Lung microvascular endothelial cell (primary cell): ENCODE data around the gene LRP4. TPM values are rescaled to one million over a fixed set of nuclear protein-coding genes. Genes with fewer than 3 reads are reported as not detected.

ENCODE experiments used
- DNase-seq, 2 donors: peaks; one replicate each; pipeline versions ENCODE4 v3.0.0 to v3.0.0-alpha.2; 2010; ENCODE audit warnings: low read depth in 2 of 2
- total RNA-seq: library from RNA; depleted of rRNA; stranded (reverse); fragments of >200 nt; gene quantifications from 2 replicates; pipeline ENCODE4 v1.2.1, GENCODE V29; 2014

LRP4 gene
- total RNA-seq, 1 donor from 2014 or later = 0.40 TPM

DNA sequence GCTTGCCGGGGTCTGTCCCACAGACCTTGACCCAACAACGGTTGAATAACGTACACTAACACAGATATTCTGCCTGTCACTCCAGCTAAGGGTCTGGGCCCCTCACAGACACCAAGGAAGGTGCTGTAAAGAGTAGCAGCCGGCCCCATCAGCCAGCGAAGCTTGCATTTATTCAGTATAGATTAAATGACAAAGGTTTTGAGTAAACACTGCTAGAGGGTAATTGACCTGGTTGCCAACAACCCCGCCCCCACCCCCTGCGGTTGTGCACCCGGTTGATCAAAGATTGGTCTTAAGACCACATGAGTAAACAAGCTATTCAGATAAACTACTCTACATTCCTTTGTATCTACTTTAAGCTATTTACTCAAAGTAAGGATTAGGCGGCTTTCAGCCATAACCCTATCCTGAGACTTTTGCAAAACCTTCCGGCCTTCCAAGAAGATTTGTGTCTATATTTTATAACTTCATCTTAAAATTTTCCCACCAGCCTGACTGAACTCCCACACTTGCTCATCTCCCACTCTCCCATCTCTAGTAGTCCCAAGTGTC, 67.4 kb downstream of the LRP4 start:
- no peak for DNase-seq

DNA sequence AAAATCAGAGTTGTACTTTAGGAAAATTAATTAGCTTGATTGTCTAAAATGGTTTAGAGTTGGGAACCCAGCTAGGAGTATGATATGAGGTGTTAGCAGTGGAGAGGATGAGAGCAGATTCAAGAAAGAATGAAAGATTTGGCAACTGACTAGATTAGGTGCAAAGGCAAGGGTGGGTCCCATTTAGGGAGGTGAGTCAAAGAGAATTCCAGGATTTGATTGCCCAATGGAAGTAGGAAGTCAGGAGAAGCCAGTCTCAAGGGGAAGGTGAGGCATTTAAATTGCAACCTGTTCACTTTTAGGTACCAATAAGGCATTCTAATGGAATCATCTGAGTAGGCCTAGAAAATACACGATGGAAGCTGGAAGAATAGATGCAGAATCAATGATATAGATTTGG, 68.7 kb downstream of the LRP4 start:
- DNase-seq = no peak

DNA sequence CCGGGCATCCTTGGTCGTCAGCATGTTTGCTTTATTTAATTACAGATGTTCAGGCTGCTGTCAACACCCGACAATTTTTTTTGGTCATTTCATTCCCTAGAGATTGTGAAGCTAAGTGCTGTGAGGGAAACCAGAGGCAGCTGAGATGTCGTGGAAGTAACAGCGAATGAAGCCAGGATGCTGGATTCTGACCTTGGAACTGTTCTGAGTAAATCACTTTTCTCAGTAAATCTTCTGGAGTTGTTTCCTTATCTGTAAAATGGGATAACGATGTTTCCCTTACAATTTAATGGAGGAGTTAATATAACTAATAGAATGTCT, 71.9 kb downstream of the LRP4 start:
- no peak for DNase-seq

DNA sequence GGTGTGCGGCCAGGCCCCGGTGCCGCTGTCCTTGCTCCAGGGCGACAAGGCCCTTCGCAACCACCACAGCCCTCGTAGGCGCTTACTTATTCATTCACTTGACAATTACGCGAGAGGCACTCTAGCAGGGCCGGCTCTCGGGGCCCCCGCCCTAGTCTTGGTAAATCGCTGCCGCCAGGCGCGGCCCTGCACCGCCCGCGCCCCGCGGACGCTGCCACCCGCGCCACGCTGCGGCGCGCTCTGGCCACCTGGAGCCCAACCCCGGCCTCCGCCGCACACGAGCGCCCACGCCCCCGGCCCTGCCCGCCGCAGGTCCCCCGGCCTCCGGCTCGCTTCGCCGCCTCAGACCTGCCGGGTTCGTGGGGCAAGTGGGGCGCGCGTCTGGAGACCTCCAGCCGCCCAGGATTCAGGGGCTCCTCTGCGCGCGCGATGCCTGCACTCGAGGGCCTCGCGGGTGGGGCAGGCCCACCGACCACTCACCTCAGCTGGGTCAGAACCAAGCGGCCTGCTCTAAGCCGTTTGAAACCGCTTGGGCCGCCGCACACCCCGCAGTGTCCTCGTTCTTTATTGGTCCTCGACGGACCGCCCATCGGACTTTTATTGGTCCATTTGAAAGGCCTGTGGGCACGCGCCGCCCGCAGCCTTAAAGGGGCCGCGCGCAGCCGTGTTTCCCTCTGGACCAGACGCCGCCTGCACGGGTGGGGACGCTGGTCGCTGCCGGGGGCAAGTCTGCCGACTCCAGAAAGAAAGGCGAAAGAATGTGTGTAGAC, 72.4 kb downstream of the LRP4 start, which contains the start of gene CKAP5:
Gene CKAP5, minus strand, starts transcription at position 541 of the 770 bp plus-strand sequence. CDS start 25,049 bp downstream, outside the sequence.
- peak; percentile 91 to 94 for DNase-seq

DNA sequence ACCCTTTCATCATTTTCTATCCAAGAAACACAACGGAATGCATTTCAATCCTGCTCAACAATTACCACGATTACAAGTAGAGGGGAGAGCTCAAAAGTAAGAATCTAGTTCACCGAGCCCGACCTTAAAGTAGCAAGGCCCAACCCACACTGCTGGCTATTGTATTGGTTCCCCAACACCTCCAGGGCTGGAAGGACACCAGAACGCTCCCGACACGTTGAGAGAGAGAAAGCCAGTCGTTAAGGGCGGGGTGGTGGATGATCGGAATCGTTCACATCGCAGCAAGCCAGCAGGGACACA, 73.0 kb downstream of the LRP4 start:
- no peak for DNase-seq

DNA sequence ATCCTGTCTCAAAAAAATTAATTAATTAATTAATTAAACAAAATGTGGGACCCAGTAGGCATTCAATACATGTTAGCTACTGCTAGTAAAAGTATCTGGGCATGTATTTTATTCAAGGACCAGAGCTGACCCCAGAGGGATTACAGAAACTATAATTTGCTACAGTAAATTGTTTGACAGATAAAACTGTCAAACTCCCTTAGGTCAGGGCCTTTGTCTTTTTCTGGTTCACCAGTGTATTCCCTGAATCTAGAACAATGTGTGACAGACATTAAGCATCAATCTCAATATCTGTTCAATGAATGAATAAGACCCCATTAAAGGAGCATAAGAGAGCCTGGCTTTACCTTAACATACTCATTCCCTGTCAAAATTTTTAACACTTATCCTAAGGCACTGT, 78.2 kb downstream of the LRP4 start:
- no peak for DNase-seq

DNA sequence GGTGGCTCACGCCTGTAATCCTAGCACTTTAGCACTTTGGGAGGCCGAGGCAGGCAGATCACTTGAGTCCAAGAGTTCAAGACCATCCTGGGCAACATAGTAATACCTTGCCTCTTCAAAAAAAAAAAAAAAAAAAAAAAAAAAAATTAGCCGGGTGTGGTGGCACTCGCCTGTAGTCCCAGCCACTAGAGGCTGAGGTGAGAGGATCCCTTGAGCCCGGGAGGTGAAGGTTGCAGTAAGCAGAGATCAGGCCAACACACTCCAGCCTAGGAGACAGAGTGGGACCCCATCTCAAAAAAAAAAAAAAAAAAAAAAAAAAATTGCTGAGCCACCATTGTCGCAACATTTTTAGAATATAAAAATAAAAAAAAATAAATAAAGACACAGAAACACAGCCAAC, 79.8 kb downstream of the LRP4 start:
- DNase-seq = no peak

DNA sequence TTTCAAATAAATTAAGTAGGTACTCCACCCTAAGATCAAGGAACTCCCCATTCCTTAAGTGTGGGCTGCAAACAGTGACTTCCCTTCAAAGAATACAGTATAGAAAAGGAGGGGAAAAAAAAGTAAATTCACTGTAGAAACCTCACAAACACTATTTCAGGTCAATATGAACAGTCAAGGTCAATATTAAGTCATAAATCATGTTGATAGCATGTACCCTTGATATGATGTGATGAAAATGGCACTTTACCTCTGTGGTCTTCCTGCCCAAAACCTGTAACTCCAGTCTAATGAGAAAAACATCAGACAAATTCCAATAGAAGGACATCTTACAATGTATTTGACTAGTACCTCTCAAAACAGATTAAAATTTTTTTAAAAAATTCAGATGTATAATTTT, 80.5 kb downstream of the LRP4 start:
- no peak for DNase-seq

DNA sequence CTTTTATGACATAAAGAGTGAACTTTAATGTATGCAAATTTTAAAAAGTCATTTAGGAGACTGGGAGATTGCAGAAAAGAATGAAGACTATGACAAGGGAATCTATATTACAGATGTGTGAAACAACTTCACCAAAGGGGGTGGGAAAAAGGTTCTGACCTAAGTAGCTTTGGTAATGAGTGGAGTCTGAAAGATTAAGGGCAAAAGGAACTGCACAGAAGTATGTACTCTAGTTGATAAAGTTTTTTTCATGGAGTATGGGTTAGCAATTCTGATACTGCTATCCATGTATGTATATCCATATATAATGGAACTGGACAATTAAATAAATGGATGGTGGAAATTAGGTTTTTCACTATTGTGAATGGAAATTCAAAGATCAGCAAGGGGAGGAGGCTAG, 81.5 kb downstream of the LRP4 start:
- DNase-seq = no peak

DNA sequence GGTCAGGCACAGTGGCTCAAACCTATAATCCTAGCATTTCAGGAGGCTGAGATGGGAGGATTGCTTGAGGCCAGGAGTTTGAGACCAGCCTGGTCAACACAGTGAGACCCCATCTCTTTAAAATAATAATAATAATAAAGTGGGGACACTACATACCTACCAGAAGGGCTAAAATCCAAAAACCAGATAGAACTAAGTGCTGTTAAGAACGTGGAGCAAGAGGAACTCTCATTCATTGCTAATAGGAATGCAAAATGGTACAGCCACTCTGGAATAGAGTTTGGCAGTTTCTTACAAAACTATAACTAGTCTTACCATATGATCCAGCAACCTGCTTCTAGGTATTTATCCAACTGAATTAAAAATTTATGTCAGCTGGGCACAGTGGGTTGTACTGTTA, 81.9 kb downstream of the LRP4 start:
- no peak for DNase-seq

DNA sequence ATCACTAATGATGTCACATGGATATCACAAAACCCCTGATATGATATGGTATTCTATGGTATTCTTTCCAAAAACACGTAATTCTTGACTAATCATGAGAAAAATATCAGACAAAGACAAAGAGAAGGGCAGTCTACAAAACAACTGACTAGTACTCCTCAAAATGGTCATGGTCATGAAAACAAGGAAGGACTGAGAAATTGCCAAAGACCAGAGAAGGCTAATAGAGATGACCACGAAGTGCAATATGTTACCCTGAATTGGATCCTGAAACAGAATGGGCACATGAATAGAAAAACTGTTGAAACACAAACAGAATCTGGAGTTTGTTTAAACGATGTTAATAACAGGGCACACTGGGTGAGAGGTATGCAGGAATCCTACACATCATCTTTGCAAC, 82.5 kb downstream of the LRP4 start:
- DNase-seq = no peak

DNA sequence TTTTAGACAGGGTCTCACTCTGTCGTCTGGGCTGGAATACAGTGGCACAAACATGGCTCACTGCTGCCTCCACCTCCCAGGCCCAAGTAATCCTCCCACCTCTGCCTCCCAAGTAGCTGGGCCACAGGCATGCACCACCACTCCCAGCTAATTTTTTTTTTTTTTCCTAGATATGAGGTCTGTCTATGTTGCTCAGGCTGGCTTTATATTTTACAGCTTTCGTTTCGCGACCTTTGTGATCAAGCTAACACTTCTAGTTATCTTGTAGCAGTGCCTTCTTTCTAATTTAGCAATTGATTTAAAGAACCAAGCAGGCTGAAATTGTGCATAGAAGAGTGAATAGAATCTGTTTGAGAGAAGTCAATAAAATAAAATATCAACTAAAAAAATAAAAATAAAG, 83.5 kb downstream of the LRP4 start:
- DNase-seq = no peak

DNA sequence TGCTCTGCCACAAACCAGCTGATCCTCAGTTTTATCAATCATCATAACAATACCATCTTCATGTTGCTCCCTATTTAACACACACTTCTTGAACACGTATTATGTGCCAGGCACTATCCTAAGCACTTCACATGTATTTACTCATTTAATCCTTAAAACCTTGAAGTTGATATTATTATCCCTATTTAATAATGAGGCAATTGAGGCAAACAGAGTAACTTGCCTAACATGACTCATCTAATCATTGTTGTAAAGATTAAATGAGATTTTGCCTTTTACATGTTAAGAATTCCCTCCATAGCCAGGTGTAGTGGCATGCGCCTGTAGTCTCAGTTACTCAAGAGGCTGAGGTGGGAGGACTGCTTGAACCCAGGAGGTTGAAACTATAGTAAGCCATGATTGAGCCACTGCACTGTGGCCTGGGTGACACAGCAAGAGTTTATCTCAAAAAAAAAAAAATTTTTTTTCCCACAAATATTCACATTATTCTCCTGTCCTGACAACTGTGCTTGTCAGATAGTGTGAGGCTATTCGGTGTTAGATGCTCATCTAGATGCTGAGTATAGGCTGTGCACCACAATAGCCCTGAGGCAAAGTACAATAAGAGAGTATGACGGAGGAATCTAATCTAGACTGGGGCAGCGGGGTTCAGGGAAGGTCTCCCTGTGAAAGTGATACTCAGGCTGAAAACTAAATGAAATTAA, 85.7 kb downstream of the LRP4 start:
- no peak for DNase-seq

DNA sequence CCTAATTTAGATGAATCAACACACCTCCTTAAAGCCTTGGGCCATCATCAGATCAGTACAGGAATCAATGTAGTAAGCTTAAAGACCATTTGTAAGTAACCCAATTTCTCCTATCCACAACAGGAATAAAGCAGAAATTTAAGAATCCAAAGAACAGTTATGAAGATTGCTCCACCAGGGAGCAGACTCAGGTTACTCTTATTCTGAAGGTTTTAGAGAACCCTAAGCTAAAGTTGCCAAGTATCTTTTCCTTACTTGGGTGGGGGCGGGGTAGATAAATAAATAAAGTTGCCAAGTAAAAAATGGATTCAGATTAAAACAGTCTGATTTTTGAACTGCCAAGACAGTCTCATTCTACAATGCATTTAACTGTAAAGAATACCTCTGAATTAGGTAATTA, 90.4 kb downstream of the LRP4 start:
- DNase-seq = no peak

DNA sequence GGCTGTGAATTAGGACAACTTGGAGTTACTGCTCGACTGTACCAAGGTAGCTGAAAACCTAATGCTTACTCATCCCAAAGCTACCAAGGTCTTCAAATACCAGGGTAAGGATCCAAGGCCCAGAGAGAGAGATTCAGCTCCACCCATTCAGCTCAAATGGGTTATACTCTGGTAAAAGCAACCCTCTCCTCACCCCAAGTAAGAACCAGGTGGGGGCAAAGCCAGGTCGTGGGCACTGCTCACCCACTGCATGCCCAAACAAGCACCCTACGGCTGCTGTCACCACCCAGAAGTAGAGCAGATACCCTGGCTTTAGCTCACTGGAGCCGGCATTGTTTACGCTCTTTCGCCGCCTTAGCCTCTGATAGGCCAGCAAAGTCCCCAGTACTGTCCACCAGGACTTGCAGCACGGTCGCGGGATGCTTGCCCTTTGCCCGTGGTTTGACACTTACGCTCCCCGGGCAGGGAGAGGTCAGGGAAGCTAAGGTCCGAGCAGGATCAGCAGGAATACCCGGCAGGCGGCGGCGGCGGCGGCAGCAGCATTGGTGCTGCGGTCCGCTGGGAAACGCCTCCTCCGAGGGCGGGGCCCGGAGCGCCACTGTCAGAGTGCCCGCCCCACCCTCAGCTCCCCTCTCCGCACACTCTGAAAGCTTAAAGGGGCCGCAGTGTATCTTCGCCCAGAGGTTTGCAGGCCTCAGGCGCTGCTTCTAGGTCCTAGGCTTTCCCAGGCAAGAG, 91.9 kb downstream of the LRP4 start:
- DNase-seq = peak; percentile 75 to 80

DNA sequence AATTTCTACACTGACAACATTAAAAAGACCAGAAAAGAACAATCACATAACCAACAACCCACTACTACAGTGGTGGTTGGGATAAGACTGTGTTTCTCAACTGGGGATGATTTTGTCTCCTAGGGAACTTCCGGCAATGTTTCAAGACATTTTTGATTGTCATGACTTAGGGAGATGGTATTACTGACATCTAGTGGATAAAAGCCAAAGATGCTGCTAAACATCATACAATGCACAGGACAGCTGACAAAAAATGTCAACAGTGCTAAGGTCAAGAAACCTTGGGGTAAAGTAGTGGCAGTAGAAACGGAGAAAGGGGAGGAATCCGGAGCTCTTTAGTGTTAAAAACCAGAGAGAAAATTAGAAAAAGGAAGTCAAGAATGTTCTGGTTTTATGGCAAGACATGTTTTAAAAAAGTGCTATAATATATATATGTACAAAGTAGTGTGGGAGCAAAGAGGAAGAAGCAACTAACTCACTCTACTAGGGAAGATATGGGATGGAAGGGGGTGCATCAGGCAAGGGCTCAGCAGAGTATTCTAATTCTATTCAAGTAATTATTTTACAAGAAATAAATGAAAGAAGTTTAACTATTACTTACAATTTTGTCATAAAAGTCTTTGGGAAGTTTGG, 109.4 kb downstream of the LRP4 start:
- DNase-seq = peak; percentile 49 to 72

Other genes with a start within 250 kb of the LRP4 start
- gene ARHGAP1, start 217.9 kb downstream of the LRP4 start, total RNA-seq = 17.4 and 19.2 TPM in 2 replicates
- 3.3 and 4.2 TPM in 2 replicates for gene ZNF408, start 217.5 kb downstream of the LRP4 start, total RNA-seq
- gene F2, start 199.3 kb downstream of the LRP4 start, total RNA-seq = not detected in 2 replicates
- gene CKAP5, start 72.3 kb downstream of the LRP4 start, total RNA-seq = 40.8 and 42.5 TPM in 2 replicates
- gene CSTPP1, start 18.2 kb upstream of the LRP4 start, total RNA-seq = 9.1 and 11.3 TPM in 2 replicates